Measurements from ENCODE around the gene IFNAR1.
"Not testable (repeated sequence)": the region's sequence is repeated elsewhere in the genome, so short reads cannot be mapped to it uniquely, and the experiment has no call there.

IFNAR1 gene

DNA sequence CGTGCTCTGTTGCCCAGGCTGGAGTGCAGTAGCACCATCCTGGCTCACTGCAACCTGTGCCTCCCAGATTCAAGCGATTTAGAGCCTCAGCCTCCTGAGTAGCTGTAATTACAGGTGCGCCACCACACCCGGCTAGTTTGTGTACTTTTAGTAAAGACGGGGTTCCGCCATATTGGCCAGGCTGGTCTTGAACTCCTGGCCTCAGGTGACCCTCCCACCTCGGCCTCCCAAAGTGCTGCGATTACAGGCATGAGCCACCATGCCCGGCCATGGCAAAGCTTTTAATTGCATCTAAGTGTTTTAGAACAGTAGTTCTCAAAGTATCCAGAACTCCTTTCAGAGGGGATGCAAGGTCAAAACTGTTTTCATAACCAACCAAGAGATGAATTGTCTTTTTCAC is 53.3 kb downstream of the IFNAR1 start:
- DNase-seq = no peak

DNA sequence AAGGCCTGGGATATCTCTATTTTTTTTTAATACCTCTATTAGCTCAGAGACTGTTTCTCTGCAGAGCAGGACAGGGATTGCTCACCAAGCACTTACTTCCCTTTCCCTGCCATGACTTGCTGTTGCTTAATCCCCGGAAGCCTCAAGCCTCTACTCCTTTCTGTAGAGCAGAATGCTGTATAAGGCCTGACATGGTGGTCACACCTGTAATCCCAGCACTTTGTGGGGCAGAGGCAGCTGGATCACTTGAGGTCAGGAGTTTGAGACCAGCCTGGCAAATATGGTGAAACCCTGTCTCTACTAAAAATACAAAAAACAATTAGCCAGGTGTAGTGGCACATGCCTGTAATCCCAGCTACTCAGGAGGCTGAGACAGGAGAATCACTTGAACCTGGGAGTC is 55.2 kb downstream of the IFNAR1 start:
- DNase-seq = not testable (repeated sequence)

DNA sequence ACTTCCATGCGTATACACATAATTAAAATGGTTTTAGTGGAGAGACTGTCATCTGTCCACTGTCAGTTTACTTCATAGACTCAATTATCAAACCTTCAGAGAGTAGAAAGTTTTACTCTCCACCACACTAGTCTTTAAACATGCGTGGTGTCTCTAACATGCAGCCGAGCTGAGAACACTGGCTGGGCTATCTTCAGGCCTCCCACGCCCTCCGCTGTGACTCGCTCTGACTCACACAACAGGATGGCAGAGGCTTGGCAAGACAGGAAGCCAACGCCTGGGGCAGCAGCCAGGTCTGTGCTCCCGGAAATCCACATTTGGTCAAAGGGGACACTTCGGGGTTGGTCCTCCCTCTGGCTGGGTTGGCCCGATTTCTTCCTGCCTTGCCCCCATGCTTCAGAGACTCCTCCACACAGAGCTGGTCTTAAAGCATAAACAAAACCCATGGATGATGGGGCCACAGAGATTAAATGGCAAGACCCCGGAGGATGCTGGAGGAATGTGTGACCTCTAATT is 55.8 kb downstream of the IFNAR1 start:
- DNase-seq = no peak

DNA sequence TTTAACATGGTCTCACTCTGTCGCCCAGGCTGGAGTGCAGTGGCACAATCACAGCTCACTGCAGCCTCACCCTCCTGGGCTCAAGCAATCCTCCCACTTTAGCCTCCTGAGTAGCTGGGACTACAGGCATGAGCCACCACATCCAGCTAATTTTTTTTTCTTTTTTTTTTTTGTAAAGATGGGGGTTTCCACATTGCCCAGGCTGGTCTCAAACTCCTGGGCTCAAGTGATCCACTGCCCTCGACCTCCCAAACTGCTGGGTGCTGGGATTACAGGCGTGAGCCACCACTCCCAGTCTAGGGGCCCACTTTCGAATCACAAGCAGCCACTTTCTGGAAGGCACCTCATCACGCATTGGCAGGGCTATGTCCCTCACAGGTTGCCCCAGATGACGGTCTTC is 56.6 kb downstream of the IFNAR1 start:
- DNase-seq = not testable (repeated sequence)

DNA sequence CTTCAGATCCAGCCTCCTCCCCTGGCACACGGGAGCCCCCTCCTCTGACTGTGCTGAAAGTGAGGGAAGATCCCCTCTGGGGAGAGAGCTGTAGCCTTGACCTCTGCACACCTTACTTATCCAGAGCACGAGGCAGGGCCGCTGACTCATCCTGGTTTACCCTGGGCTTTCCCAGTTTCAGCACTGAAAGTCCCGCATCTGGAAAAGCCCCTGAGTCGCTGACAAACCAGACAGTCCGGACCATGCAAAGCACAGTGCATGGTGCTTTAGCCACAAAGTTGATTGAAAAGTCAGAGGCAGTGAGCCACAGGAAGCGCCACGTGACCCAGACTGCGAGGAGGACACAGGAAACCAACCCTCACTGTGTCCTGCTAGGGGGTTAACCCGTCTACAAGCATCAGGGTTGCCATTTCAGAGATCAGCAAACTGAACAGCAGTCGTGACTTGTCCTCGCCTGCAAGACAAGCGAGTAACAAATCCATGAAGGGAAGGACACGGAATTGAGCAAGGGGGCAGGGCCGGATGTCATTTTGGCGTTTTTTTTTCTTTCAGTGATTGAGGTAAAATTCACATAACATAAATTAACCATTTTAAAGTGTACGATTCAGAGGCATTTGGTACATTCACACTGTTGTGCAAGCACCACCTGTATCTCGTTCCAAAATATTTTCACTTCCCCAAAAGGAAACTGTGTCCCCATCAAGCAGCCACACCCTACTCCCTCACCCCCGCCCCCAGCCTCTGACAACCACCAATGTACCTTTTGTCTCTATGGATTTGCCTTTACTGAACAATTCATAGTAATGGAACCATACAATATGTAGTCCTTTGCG is 58.5 kb downstream of the IFNAR1 start:
- DNase-seq = no peak

DNA sequence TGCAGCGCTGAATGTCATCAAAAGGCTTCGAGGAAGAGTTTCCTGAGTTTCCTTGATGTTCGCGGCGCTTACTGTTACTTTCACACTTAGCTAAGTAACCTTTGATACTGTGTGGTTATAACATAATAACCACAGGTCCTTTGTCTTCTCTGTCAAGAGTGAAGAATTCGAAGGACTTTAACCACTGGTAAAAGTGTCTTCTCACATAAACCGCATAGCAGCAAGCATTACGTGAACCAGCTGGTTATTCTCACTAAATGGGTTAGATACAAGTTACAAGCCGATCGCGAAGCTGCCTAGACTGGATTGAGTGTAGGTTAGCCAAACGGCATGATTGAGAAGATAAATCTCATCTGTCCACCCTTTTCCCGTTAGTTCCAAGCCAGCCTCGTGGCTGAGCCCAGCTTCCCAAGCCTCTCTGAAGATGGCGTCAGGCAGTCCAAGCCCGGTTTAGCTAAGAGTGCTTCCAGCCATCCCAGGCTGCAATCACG is 60.1 kb downstream of the IFNAR1 start:
- DNase-seq = no peak

DNA sequence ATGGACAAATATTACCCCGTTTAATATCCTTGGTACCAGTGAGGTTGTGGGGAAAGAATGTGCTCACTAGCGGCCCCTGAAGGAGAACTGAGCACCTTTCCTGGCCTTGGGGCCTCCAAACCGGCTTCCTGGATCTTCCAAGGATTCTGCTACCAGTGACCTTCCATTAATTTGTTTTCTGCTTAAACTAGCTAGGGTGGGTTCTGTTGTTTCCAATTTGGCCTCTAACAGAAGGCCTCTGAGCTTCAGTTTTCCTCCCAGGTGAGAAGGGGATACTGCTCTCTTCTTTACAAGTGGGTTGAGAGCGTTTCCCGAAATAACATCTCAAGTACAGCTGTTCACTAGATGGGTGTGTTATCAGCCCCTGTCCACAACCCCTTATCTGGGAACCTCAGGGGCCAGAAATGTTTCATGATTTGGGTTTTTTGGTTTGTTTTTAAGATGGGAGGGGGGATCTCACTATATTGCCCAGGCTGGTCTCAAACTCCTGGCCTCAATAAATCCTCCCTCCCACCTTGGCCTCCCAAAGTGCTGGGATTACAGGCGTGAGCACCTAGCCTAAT is 61.5 kb downstream of the IFNAR1 start:
- DNase-seq = no peak

DNA sequence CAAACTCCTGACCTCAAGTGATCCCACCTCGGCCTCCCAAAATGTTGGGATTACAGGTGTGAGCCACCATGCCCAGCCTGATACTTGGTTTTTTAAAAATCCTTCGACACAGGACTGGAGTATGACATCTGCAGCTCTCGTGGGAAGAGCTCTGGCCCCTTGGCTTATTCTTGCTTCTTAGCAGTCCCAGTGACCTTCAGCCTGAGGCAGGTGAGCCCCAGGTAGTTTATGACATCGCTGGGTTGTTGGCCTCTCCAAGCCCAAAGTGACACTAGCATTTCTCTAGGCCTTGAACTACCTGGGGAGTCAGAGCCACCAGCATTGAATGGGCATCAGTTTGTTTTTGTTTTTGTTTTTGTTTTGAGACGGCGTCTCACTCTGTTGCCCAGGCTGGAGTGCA is 62.5 kb downstream of the IFNAR1 start:
- no peak for DNase-seq

DNA sequence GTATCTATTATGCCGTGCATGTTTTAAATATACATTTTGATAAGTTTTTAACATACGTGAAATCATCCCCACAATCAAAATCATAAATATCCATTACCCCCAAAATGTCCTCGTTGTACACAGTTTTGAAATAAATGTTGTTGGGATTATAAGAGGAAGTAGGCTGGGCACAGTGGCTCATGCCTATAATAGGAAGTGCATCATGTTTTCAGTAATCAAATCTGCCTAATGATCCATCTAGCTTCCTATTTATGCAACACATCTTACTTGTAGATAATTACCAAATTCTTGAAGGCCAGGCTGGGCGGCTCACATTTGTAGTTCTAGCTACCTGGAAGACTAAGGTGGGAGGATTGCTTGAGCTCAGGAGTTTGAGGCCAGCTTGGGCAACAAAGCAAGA is 63.4 kb downstream of the IFNAR1 start:
- no peak for DNase-seq

DNA sequence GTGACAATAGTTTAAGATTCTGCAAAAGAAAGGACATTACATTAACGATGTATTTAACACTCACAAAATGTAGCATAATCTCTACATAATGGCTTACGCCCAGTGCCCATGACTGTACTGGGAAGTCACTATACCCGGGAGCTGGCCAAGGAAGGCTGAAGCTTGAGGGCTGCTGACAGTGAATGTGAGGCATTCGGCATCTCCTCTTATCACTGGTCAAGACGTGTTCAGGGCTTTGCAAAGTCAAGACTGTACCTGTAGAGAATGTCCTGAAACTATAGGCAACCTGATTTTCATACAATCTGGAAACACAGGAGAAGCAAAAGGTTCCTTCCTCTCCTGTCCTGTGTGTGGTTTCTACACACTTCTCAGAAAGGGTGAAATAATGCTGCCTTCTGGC is 65.7 kb downstream of the IFNAR1 start:
- DNase-seq = no peak

DNA sequence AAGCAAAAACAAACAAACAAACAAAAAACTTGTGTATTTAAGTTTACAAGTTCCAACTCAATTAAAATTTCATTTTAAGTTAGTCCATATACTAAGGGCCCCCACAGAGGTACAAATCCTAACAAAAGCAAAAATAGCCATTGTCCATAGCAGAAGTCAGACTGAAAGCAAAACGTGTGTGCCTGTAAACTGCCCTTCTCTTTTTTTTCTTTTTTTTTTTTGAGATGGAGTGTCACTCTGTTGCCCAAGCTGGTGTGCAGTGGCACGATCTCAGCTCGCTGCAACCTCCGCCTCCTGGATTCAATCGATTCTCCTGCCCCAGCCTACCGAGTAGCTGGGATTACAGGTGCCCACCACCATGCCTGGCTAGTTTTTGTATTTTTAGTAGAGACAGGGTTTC is 66.9 kb downstream of the IFNAR1 start:
- DNase-seq = no peak

DNA sequence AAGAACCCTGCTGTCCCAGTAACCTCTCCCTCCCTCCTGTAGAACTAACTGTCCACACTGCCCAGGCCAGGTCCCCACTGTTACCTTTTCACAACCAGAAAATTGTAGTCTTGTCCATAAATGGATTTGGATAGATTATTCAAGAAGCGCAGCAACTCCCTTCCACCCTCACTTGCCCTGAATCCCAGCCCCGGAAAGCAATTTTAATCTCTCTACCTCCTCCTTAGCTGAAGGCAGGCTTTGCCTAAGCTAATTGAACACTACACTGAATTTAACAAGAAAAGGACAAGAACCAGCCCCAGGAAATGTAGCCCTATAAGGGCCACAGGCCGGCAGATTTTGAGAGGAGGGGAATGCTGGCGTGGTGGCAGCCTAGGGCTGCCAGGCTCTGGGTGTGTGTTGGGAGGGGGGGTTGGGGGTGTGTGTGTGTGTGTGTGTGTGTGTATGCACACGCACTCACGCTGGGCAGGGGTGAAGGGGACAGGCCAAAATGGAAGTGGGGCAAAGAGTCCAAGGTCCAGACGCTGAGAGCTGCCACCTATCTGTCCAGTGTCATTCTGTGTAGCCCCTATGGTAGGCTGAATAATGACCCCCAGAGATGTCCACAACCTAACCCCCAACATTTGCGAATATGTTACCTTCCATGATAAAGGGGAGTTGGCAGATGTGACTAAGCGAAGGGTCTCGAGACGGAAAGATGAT is 67.7 kb downstream of the IFNAR1 start:
- DNase-seq = no peak

DNA sequence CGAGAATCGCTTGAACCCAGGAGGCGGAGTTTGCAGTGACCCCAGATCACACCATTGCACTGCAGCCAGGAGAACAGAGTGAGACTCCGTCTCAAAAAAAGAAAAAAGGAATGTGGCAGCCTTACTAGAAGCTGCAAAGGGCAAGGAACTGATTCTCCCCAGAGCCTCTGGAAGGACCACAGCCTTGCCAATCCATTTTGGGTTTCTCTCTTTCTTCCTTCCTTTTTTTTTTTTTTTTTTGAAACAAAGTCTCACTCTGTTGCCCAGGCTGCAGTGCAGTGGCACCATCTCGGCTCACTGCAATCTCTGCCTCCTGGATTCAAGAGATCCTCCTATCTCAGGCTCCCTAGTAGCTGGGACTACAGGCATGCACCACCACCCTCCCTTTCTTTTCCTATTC is 68.6 kb downstream of the IFNAR1 start:
- DNase-seq = no peak

DNA sequence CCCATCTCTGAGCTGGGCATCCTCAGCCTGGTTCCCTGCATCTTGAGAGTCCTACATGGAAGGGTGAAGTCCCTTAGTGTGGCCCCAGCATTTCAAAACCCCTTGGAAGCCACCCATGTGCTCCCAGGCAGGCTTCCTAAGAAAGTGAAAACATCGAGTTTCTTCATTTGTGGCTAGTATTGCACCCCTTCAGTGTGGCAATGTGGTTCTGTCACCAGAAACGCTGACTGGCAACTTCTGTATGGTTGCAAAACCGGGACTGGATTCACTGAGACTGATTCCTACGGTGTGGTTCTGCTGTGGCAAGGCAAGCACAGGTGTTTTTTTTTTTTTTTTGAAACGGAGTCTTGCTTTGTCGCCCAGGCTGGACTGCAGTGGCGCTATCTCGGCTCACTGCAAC is 69.5 kb downstream of the IFNAR1 start:
- no peak for DNase-seq

DNA sequence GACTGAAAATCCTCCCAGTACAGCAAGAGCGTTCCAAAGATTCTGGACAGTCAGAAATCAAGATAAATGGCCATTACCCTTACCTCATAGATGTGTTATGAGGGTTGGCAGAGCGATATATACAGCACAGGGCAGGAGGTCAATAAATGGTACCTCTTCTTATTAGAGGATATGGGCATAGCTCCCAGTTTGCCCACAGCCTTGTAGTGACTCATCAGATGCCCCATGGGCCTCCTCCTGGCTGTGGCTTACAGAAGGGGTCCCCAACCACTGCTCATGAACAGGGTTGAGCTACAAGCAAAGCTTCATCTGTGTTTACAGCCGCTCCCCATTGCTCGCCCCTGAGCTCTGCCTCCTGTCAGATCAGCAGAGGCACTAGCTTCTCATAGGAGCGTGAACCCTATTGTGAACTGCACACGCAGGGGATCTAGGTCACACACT is 71.1 kb downstream of the IFNAR1 start:
- DNase-seq = no peak

DNA sequence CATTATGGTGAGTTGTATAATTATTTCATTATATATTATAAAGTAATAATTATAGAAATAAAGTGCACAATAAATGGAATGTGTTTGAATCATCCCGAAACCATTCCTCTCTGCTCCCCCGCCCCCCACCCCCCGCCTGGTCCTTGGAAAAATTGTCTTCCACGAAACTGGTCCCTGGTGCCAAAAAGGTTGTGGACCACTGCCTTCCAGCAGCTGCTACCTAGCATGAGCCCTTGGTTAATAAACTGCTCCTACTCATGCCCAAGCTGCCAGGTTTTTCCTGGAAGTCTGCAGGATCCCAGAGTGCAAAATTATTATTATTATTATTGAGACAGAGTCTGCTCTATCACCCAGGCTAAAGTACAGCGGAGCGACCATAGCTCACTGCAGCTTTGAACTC is 71.7 kb downstream of the IFNAR1 start:
- no peak for DNase-seq

DNA sequence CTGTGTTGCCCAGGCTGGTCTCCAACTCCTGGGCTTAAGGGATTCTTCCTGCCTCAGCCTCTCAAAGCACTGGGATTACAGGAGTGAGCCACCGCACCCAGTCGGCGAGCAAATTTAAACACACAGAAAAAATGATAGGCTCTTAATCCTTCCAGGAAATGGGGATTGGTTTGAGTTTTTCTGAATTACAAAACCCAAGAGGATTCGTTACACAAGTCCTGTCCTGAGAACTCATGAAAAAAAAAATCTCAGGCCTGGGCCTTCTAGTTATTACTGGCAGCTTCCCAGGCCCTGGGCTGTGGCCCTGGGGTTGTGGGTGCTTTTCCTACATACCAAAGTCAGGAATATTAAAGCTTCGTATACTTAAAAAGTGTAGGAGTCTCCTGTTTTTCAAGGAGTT is 72.2 kb downstream of the IFNAR1 start:
- no peak for DNase-seq

DNA sequence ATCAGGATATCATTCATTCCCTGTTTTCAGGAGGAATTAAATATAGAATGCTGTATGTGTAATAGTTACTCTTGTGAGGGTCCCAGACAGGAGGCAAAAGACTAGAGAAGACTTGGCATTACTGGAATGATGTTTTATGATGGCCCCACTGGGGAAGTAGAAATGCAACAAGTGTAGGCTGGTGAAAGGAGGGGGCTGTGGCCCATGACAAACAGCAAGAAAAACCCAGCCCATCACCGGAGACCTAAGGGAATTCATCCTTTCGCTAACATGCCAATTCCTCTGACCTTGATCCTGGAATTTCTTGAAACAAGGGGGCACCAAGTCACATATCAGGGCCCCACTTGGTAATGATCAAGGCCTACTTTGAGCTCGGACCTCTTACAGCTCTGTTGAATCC is 72.9 kb downstream of the IFNAR1 start:
- no peak for DNase-seq

DNA sequence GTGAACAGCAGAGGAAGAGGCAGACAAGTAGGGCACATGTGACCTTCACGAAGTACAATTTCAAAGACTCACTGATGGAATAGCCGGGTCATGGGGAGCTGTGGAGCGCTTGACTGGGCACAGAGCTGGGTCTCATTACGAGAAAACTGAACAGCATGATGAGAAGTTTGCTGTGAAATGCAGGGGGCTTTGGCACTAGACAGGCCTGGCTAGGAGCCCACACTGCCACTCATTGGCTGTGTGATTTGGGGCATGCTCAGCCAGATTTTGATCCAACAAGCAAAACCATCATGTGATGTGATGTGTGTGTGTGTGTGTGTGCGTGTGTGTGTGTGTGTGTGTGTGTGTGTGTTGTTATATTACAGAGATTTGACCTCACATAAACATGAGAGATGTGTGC is 73.6 kb downstream of the IFNAR1 start:
- no peak for DNase-seq

DNA sequence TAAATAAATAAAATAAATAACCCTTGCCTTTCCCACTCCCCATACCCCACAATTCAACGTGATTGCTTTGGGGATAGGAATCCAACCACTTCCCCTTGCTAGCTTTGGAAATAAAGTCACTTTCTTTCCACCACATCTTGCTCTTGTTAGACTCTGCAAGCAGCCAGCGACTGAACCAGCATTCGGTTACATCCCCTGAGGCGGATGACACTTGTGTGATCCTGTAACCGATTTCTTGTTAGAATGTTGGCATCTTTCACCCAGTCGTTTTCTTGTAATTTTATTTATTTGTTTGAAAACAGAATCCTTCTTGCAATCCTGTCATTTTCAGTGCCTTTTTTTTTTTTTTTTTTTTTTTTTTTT is 76.8 kb downstream of the IFNAR1 start:
- no peak for DNase-seq

DNA sequence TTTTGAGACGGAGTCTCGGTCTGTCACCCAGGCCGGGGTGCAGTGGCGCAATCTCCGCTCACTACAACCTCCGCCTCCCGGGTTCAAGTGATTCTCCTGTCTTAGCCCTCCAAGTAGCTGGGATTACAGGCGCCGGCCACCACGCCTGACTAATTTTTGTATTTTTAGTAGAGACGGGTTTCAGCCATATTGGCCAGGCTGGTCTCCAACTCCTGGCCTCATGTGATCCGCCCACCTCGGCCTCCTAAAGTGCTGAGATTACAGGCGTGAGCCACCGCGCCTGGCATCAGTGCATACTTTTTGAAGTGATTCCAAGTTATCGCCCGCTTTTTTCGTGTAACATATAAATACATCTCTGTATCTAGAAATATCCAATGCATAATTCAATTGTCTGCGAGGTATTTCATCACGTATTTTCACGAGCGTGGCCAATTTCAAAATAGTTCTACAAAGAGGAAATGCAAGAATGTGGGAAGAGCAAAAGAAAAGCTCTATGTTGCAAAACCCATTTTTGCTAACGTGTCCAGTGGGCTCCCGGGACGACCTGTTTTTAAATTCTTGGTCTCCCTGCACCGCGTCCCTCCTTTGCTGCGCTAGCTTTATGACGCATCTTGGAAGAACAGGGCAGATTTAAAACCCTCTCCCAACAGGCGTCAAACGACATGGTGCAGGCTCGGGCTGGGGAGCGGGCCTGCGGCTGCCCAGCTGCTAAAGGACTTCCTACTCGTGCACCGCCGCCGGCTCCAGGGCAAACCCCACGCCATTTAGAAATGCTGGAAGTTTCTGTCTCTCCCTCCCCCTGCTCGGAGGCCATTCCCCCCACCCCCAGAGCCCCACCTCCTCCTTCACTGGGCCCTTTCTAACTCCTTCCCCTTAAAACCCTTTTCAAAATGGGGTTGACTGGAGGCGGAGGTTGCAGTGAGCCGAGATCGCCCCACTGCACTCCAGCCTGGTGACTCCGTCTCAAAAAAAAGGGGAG is 77.5 kb downstream of the IFNAR1 start:
- DNase-seq = no peak

DNA sequence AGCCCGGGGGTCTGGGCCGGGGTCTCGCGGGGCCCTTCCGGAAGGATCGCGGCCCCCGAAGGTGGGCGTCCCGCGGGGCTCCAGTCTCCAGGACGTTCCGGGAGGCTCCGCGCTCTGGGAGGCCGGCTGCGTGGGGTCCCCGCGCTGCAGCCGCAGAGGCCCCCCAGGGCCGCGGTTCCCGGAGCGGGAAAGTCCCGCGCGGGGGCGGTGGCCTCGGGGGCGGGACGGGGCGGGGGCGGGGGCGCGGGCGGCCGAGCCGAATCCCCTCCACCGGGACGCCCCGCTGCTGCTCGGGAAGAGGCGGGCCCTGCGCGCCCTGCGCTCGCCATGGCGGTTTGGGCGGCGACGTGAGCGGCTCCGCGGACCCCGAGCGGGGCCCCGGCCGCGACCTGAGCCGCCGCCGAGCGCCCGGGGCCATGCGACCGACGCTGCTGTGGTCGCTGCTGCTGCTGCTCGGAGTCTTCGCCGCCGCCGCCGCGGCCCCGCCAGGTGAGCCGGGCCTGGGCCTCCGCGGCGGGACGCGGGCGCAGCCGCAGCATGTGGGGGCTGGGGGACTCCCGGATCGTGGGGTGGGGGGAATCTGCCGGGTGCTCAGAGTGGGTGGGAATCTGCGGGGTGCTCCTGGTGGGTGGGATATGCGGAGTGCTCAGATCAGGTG is 78.5 kb downstream of the IFNAR1 start, which contains the start of gene IFNGR2:
IFNGR2 (plus strand) TSS at position 286 of the 658 bp plus-strand sequence; CDS start at position 417, 131 bp downstream.
- DNase-seq = no peak
